Chondrocyte (in vitro differentiated cells): ENCODE data around the gene LENG1. TPM values are rescaled to one million over a fixed set of nuclear protein-coding genes. Genes with fewer than 3 reads are reported as not detected.

Source experiments
- DNase-seq: peaks from one replicate; pipeline ENCODE4 v3.0.0; 2021; ENCODE audit warnings: mixed read lengths, low spot score
- H3K27ac Mint-ChIP-seq: one replicate; pipeline ENCODE4 v1.8.0; 2021; ENCODE audit warnings: mild to moderate bottlenecking, moderate library complexity, mixed read lengths; ENCODE audit not compliant: unreplicated experiment
- H3K27me3 Mint-ChIP-seq: 2 replicates; pipeline ENCODE4 v1.8.0; 2021; ENCODE audit warnings: low read depth, mixed read lengths
- H3K36me3 Mint-ChIP-seq: 2 replicates; pipeline ENCODE4 v1.8.0; 2021; ENCODE audit warnings: low read depth, mixed read lengths
- H3K4me1 Mint-ChIP-seq: 2 replicates; pipeline ENCODE4 v1.8.0; 2021; ENCODE audit warnings: low read depth, mild to moderate bottlenecking, mixed read lengths
- H3K4me3 Mint-ChIP-seq: one replicate; pipeline ENCODE4 v1.8.0; 2021; ENCODE audit warnings: mild to moderate bottlenecking, moderate library complexity, mixed read lengths; ENCODE audit not compliant: unreplicated experiment
- H3K9me3 Mint-ChIP-seq: 2 replicates; pipeline ENCODE4 v1.8.0; 2021; ENCODE audit warnings: low read depth, mixed read lengths
- total RNA-seq: library from RNA; stranded (reverse); gene quantifications from 3 replicates; pipeline ENCODE4 v1.2.1, GENCODE V29; 2021
- TF ChIP-seq, protein P1 (sequence below): fragments of 200-600 bp; sonication (generic); IDR thresholded peaks from 2 replicates; pipeline ENCODE4 v1.5.0; 2021; ENCODE audit warnings: antibody characterized with exemption, mild to moderate bottlenecking, moderate library complexity

Gene LENG1
- total RNA-seq, 1 donor from 2014 or later, result 6.0 TPM

DNA sequence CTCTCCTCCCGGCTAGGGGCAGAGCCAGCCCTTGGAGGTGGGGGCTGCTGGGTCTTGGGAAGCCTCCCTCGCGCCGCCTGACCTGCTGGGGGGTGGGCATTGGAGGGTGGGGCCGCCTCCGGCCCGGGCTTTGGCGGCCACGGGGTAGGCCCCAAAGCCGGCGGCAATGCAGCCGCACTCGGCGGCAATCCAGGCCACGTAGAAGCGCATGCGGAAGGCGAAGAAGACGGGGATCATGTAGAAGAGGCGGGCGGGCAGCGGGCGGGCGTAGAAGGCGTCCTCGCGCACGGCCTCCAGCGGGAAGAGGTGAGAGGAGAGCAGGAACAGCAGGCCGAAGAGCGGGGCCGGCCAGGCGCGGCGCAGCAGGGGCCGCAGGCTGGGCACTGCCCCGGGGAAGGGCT, 21.2 kb upstream of the LENG1 start:
- H3K4me1 Mint-ChIP-seq, result no peaks in the 10 kb centered on the region
- TF ChIP-seq, protein P1, sequence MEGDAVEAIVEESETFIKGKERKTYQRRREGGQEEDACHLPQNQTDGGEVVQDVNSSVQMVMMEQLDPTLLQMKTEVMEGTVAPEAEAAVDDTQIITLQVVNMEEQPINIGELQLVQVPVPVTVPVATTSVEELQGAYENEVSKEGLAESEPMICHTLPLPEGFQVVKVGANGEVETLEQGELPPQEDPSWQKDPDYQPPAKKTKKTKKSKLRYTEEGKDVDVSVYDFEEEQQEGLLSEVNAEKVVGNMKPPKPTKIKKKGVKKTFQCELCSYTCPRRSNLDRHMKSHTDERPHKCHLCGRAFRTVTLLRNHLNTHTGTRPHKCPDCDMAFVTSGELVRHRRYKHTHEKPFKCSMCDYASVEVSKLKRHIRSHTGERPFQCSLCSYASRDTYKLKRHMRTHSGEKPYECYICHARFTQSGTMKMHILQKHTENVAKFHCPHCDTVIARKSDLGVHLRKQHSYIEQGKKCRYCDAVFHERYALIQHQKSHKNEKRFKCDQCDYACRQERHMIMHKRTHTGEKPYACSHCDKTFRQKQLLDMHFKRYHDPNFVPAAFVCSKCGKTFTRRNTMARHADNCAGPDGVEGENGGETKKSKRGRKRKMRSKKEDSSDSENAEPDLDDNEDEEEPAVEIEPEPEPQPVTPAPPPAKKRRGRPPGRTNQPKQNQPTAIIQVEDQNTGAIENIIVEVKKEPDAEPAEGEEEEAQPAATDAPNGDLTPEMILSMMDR, result no peak
- H3K9me3 Mint-ChIP-seq, result no peaks in the 10 kb centered on the region
- no peak overlapping the region for H3K27ac Mint-ChIP-seq
- no peak for DNase-seq
- no peaks in the 10 kb centered on the region for H3K27me3 Mint-ChIP-seq
- peaks cover 7% of the 10 kb centered on the region for H3K36me3 Mint-ChIP-seq
- no peak overlapping the region for H3K4me3 Mint-ChIP-seq

DNA sequence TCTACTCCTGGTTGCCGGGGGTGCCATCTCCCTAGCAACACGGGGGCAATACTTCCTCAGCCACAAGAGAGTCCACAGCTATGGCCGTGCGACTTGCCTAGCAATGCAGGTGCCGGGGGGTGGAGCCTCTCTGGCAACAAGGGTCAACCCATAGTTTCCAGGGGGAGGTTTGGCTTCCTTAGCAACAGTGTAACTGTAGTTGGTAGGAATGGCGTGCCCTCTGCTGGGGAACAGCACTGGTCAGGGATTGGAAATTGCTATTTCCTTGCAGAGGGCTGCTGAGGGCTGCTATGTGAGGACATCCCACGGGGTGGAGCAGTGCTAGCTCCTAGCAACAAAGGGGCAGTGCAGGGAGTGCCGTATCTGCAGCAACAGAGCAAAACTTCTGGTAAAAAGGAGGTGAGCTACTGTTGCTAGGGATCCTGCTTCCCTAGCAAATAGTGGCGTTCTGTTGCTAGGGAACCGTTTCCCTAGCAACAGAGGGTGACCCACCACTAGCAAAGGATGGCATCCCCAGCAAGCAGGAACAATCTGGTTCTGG, 20.5 kb upstream of the LENG1 start:
- H3K27me3 Mint-ChIP-seq, result no peaks in the 10 kb centered on the region
- H3K27ac Mint-ChIP-seq, result no peak overlapping the region
- no peaks in the 10 kb centered on the region for H3K4me1 Mint-ChIP-seq
- peaks cover 6% of the 10 kb centered on the region for H3K36me3 Mint-ChIP-seq
- TF ChIP-seq, protein P1, result peak; percentile 72
- DNase-seq, result no peak
- H3K4me3 Mint-ChIP-seq, result no peak overlapping the region
- no peaks in the 10 kb centered on the region for H3K9me3 Mint-ChIP-seq

DNA sequence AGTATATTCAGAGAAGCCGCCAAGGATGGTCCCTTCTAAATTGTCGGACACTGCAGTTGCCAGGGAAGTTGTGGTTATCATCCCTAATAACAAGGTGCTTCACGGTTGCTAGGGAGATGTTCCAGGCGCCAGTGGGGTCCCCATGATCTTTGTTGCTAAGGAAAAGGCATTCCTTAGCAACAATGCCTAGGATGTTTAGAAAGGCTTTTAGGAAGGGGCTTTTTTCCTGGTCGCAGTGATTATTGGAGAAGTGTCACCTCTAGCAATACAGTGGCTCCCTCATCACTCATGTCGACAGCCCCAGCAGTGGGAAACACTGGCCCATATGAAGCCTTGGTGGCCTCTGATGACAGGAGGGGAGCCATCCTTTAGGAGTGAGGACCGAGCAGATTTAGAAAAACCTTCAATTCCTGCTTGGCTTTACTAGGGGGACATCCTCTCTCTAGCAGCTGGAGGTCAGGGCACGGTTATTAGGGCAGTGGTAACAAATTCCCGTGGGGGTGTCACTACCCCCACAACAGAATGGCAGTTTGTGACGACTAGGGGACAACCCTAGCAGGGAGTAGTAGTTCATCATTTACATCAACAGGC, 19.8 kb upstream of the LENG1 start:
- Mint-ChIP-seq H3K4me3 (no peak overlapping the region), H3K36me3 (peaks cover 6% of the 10 kb centered on the region), H3K27ac (no peak overlapping the region), H3K4me1 (no peaks in the 10 kb centered on the region), H3K27me3 (no peaks in the 10 kb centered on the region), H3K9me3 (no peaks in the 10 kb centered on the region)
- TF ChIP-seq, protein P1, result no peak
- no peak for DNase-seq

DNA sequence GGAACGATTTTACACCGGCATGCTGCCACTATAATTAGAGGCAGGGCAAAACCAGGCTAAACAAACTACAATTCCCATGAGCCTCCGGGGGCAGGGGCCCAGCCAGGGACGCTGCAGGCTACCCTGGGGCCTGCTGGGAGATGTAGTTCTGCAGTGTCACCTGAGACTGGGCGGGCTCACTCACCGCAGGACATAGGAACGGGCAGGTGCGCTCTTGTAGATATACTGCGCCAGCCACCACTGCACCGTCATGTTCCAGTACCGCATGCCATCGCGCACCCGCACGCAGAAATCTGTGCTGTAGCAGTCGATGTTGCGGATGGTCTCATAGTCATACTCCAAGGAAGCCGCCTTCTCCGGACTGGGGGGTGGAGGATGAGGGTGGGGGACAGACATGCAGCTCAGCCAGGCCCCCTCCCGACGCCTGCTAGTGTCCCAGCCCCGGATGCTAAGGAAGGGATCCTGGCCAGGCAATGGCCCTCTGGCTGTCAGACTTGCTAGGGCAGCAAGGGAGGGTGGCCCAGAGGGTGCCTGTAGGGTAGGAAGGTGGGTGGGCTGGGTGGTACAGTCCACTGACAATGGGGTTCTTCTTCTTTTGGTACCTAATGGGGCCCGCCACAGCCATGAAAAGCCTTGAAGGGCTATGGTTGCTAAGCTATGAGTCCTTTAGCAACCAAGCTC, 19.2 kb upstream of the LENG1 start:
- H3K4me3 Mint-ChIP-seq, result no peak overlapping the region
- no peak for DNase-seq
- TF ChIP-seq, protein P1, result no peak
- no peak overlapping the region for H3K27ac Mint-ChIP-seq
- no peaks in the 10 kb centered on the region for H3K27me3 Mint-ChIP-seq
- H3K4me1 Mint-ChIP-seq, result no peaks in the 10 kb centered on the region
- no peaks in the 10 kb centered on the region for H3K9me3 Mint-ChIP-seq
- H3K36me3 Mint-ChIP-seq, result peaks cover 5% of the 10 kb centered on the region

DNA sequence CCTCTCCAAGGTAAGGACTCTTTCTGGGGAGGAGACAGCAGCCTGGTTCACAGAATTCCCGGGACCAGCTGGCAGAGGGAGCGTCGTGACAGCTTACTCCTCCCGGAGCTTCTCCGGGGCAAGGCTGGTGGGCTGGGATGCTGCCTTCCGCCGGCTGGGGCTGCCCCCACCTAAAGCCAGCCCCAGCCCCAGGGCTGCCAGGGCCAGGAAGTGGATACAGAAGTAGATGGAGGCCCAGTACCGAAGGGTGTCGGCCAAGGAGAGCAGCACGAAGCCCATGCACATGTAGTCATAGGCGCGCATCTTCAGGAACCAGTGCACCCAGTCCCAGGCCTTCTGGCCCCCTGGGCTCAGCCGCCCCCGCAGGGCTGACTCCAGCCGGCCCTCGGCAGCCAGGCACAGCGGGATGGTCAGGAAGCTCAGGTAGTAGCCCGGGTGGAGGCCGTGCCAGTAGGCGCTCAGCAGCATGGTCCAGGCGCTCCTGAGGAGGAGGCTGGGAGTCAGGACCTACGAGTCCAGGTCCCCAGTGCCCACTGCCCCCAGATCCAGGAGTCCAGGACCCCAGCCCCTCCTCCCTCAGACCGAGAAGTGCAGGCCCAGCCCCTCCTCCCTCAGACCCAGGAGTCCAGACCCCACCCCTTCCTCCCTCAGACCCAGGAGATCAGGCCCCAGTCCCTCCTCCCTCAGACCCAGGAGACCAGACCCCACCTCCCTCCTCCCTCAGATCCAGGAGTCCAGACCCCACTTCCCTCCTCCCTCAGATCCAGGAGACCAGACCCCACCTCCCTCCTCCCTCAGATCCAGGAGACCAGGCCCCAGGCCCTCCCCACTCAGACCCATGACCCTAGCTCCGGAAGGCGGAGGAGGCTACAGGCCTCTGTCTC, 14.7 kb upstream of the LENG1 start:
- peaks cover 4% of the 10 kb centered on the region for H3K36me3 Mint-ChIP-seq
- DNase-seq, result no peak
- H3K9me3 Mint-ChIP-seq, result no peaks in the 10 kb centered on the region
- H3K27me3 Mint-ChIP-seq, result no peaks in the 10 kb centered on the region
- H3K4me1 Mint-ChIP-seq, result peaks cover 5% of the 10 kb centered on the region
- TF ChIP-seq, protein P1, result no peak
- H3K27ac Mint-ChIP-seq, result no peak overlapping the region
- no peak overlapping the region for H3K4me3 Mint-ChIP-seq
